Measurements from ENCODE around the gene AKR1B15. TPM values are rescaled to one million over a fixed set of nuclear protein-coding genes. Genes with fewer than 3 reads are reported as not detected.

The AKR1B15 gene
- total RNA-seq, 1 experiment from 2014 or later, result not detected

- RAD21 ChIA-PET (ENCODE audit: low non-redundant PET in 1 of 2, low total read pairs in 2 of 2, uncharacterized antibody in 2 of 2, unreplicated experiment in 2 of 2), result no interaction called here
- Histone ChIP-seq H3K27ac (ENCODE audit: low read depth, low read length) (no peak overlapping the region), H3K4me2 (ENCODE audit: low read length) (no peak overlapping the region), H3K9me2 (ENCODE audit: insufficient read depth) (no peaks in the 10 kb centered on the region), H2AFZ (ENCODE audit: low read depth, low read length, poor library complexity, severe bottlenecking) (no peak overlapping the region), H3K27me3 (ENCODE audit: insufficient read depth, low read length) (peaks cover 5% of the 10 kb centered on the region; the same call in 1 of the 2 replicates), H3K36me3 (ENCODE audit: control insufficient read depth in 1 of 2, insufficient read depth in 2 of 2, low read length in 2 of 2) (no peaks in the 10 kb centered on the region), H3K79me2 (ENCODE audit: insufficient read depth, low read length) (no peaks in the 10 kb centered on the region), H4K20me1 (ENCODE audit: insufficient read depth) (no peaks in the 10 kb centered on the region), H3K9ac (ENCODE audit: low read length) (no peak overlapping the region), H3K9me3 (ENCODE audit: control insufficient read depth in 1 of 2, insufficient read depth in 1 of 2, low read depth in 1 of 2, low read length in 2 of 2) (no peaks in the 10 kb centered on the region), H3K4me1 (ENCODE audit: control insufficient read depth in 1 of 2, insufficient read depth in 2 of 2, low read length in 2 of 2) (no peaks in the 10 kb centered on the region), H3K4me3 (replicated peaks in 1 of 2; ENCODE audit: low read depth in 1 of 2, low read length in 2 of 2) (no peak overlapping the region)
- ATAC-seq (no peak), DNase-seq (ENCODE audit: low read depth, low spot score) (no peak)
- CTCF ChIA-PET, result no interaction called here
- TF ChIP-seq RAD21 (IDR thresholded peaks at IDR 0.05; ENCODE audit: low read depth) (no peak), POLR2AphosphoS5 (IDR thresholded peaks at IDR 0.05; ENCODE audit: low read depth, low read length) (no peak), ZFX (IDR thresholded peaks at IDR 0.05) (no peak), ELF1 (IDR thresholded peaks at IDR 0.05; ENCODE audit: borderline replicate concordance, low read depth) (no peak), YY1 (IDR thresholded peaks at IDR 0.05; ENCODE audit: extremely low read depth, insufficient replicate concordance, low read depth, low read length) (no peak), ZBTB33 (IDR thresholded peaks at IDR 0.05; ENCODE audit: extremely low read depth, insufficient replicate concordance, low read length) (no peak), CBX3 (IDR thresholded peaks at IDR 0.05; ENCODE audit: low read depth) (no peak), EGR1 (IDR thresholded peaks at IDR 0.05; ENCODE audit: low read depth) (no peak)
- POLR2A ChIA-PET, result no interaction called here
- no TSS peak for BruUV-seq (replicated peaks)
- intact Hi-C loops (cut with micrococcal nuclease), result no loop called here
Observed at GRCh38 chr7:134599371-134599770, 50.5 kb downstream of the AKR1B15 start.

- no peak overlapping the region for H3K4me2 ChIP-seq (ENCODE audit: low read length)
- H3K79me2 ChIP-seq (ENCODE audit: insufficient read depth, low read length), result no peaks in the 10 kb centered on the region
- H4K20me1 ChIP-seq (ENCODE audit: insufficient read depth), result no peaks in the 10 kb centered on the region
- H3K4me1 ChIP-seq (ENCODE audit: control insufficient read depth in 1 of 2, insufficient read depth in 2 of 2, low read length in 2 of 2), result peaks cover 0 to under 1% of the 10 kb centered on the region in 2 experiments; a peak in 1 of 4 replicates
- H3K9me3 ChIP-seq (ENCODE audit: control insufficient read depth in 1 of 2, insufficient read depth in 1 of 2, low read depth in 1 of 2, low read length in 2 of 2), result no peaks in the 10 kb centered on the region
- H3K9ac ChIP-seq (ENCODE audit: low read length), result no peak overlapping the region
- no peaks in the 10 kb centered on the region for H3K36me3 ChIP-seq (ENCODE audit: control insufficient read depth in 1 of 2, insufficient read depth in 2 of 2, low read length in 2 of 2)
- intact Hi-C loops (cut with micrococcal nuclease), result no loop called here
- ATAC-seq (no peak), DNase-seq (ENCODE audit: low read depth, low spot score) (no peak)
- no peaks in the 10 kb centered on the region for H3K9me2 ChIP-seq (ENCODE audit: insufficient read depth)
- H2AFZ ChIP-seq (ENCODE audit: low read depth, low read length, poor library complexity, severe bottlenecking), result no peak overlapping the region
- ChIA-PET CTCF (no interaction called here), RAD21 (ENCODE audit: low non-redundant PET in 1 of 2, low total read pairs in 2 of 2, uncharacterized antibody in 2 of 2, unreplicated experiment in 2 of 2) (no interaction called here), POLR2A (no interaction called here)
- peaks cover 5% of the 10 kb centered on the region; the same call in 1 of the 2 replicates for H3K27me3 ChIP-seq (ENCODE audit: insufficient read depth, low read length)
- TF ChIP-seq REST (IDR thresholded peaks at IDR 0.05; ENCODE audit: low read depth) (no peak), YY1 (IDR thresholded peaks at IDR 0.05; ENCODE audit: extremely low read depth, insufficient replicate concordance, low read depth, low read length) (no peak), SIN3A (IDR thresholded peaks at IDR 0.05; ENCODE audit: low read depth) (no peak)
- BruUV-seq (replicated peaks), result no TSS peak
- H3K4me3 ChIP-seq (replicated peaks in 1 of 2; ENCODE audit: low read depth in 1 of 2, low read length in 2 of 2), result no peak overlapping the region
- H3K27ac ChIP-seq (ENCODE audit: low read depth, low read length), result no peak overlapping the region
Observed at GRCh38 chr7:134601459-134601858, 52.5 kb downstream of the AKR1B15 start.
